SW480 (cell line): ENCODE results near the gene ATAD1.
"Not testable (repeated sequence)": the region's sequence is repeated elsewhere in the genome, so short reads cannot be mapped to it uniquely, and the experiment has no call there.

Experiments
- DNase-seq: peaks from one replicate; pipeline ENCODE4 v3.0.0-alpha.2; 2016; ENCODE audit warnings: low spot score

Gene ATAD1

GRCh38 chr10:87817609-87818504 lies at the start of gene ATAD1:
TSS of gene ATAD1 (minus strand) at chr10:87818226. CDS start at chr10:87814599, 3,627 bp downstream.
- peak; percentile 91 for DNase-seq

- DNase-seq, result no peak
Observed at GRCh38 chr10:87867453-87867852, 49.4 kb upstream of the ATAD1 start.

- no peak for DNase-seq
Observed at GRCh38 chr10:87866412-87866974, 48.5 kb upstream of the ATAD1 start.

GRCh38 chr10:87865241-87865881 lies 47.3 kb upstream of the ATAD1 start:
- no peak for DNase-seq

GRCh38 chr10:87864496-87865059 lies 46.6 kb upstream of the ATAD1 start:
- DNase-seq, result peak; percentile 41

GRCh38 chr10:87863951-87864495 lies 46.0 kb upstream of the ATAD1 start:
- peak; percentile 31 for DNase-seq

GRCh38 chr10:87863053-87863943 lies 45.3 kb upstream of the ATAD1 start, which contains the start of the genes KLLN and PTEN:
TSS of gene KLLN (minus strand) at chr10:87863533. CDS start at chr10:87862487, 1,046 bp downstream.
TSS of gene PTEN (plus strand) at chr10:87863625. CDS start at chr10:87864470, 845 bp downstream.
- peak; percentile 90 for DNase-seq

GRCh38 chr10:87862679-87863052 lies 44.6 kb upstream of the ATAD1 start:
- DNase-seq, result peak; percentile 75

GRCh38 chr10:87861953-87862678 lies 44.1 kb upstream of the ATAD1 start:
- DNase-seq, result peak; percentile 98

- peak; percentile 75 for DNase-seq
Observed at GRCh38 chr10:87861566-87861952, 43.5 kb upstream of the ATAD1 start.

- no peak for DNase-seq
Observed at GRCh38 chr10:87860816-87861403, 42.9 kb upstream of the ATAD1 start.

GRCh38 chr10:87860156-87860795 lies 42.2 kb upstream of the ATAD1 start:
- DNase-seq, result peak; percentile 71

GRCh38 chr10:87855665-87856064 lies 37.6 kb upstream of the ATAD1 start:
- DNase-seq, result not testable (repeated sequence)

GRCh38 chr10:87855247-87855646 lies 37.2 kb upstream of the ATAD1 start:
- DNase-seq, result not testable (repeated sequence)

GRCh38 chr10:87852089-87852488 lies 34.1 kb upstream of the ATAD1 start:
- no peak for DNase-seq

- peak; percentile 74 for DNase-seq
Observed at GRCh38 chr10:87850742-87851205, 32.7 kb upstream of the ATAD1 start.

GRCh38 chr10:87849001-87849400 lies 31.0 kb upstream of the ATAD1 start:
- no peak for DNase-seq

- DNase-seq, result no peak
Observed at GRCh38 chr10:87847550-87847949, 29.5 kb upstream of the ATAD1 start.

- not testable (repeated sequence) for DNase-seq
Observed at GRCh38 chr10:87846711-87847110, 28.7 kb upstream of the ATAD1 start.
